DMS79 (cell line): ENCODE data around the gene SENP7.
"Not testable (repeated sequence)": the region's sequence is repeated elsewhere in the genome, so short reads cannot be mapped to it uniquely, and the experiment has no call there.

Source experiments
- DNase-seq: peaks from one replicate; lab custom pipeline; 2025; lab: John Stamatoyannopoulos, UW

The SENP7 gene

DNA sequence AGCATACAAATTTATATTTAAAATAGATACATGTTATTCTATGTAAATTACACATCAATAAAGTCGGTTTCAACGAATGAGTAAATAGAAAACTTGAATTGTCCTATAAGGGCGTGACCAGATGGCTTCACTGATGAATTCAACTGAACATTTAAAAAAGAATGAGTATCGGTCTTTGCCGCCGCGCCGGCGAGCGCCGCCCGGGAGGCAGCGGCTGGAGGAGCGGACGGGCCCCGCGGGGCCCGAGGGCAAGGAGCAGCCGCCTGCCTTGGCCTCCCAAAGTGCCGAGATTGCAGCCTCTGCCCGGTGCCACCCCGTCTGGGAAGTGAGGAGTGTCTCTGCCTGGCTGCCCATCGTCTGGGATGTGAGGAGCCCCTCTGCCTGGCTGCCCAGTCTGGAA, 74.4 kb downstream of the SENP7 start:
- not testable (repeated sequence) for DNase-seq

GRCh38 chr3:101433652-101434051, 79.4 kb downstream of the SENP7 start:
- no peak for DNase-seq

GRCh38 chr3:101423984-101424888, 88.8 kb downstream of the SENP7 start:
- DNase-seq: no peak

- no peak for DNase-seq
Observed at GRCh38 chr3:101418851-101419250, 94.2 kb downstream of the SENP7 start.

GRCh38 chr3:101414121-101414520, 98.9 kb downstream of the SENP7 start:
- peak; percentile 9 for DNase-seq

DNA sequence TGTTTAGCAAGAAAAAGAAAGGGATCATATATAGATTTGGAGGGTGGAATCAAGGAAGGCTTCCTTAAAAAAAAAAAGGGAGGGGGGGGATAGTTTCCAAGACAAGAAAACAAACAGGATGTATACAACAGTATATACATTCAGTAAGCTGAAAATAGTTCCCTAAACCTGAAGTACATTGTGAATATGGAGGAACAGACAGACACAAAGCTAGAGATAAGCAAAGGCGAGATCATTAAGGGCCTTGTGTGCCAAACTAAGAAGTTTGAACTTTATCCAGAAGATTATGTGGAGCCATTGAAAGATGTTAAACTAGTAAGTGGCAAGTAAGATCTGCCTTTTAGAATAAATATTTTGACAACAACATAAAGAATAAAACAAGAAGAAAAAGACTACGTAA, 99.4 kb downstream of the SENP7 start:
- no peak for DNase-seq

DNA sequence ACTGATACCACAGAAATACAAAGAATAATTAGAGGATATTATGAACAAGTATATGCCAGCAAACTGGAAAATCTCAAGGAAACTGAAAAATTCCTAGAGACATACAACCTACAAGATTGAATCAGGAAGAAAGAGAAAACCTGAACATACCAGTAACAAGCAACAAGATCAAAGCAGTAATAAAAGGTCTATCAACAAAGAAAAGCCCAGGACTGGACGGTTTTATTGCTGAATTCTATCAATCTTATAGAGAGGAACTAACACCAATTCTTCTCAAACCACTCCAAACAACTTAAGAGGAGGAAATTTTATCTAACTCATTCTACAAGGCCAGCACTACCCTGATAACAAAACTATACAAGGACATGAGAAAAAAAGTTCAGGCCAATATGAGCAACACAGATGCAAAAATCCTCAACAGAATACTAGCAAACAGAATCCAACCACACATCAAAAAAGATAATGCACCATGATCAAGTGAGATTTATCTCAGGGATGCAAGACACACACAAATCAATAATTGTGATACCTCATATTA, 121.5 kb downstream of the SENP7 start:
- DNase-seq: no peak

DNA sequence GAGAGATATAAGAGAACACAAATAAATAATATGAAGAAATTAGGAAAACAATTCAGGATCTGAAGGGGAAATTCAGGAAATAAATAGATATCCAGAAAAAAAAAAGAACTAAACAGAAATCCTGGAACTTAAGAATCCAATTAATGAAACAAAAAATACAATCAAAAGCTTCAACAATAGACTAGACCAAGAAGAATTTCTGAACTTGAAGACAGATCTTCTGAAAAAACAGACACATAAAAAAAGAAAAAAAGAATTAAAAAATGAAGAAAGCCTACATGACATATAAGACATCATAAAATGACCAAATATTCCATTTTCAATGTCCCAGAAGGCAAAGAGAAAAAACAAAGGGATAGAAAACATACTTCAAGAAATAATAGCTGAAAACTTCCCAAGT, 124.3 kb downstream of the SENP7 start:
- DNase-seq: no peak

- no peak for DNase-seq
Observed at GRCh38 chr3:101387351-101387750, 125.7 kb downstream of the SENP7 start.

DNA sequence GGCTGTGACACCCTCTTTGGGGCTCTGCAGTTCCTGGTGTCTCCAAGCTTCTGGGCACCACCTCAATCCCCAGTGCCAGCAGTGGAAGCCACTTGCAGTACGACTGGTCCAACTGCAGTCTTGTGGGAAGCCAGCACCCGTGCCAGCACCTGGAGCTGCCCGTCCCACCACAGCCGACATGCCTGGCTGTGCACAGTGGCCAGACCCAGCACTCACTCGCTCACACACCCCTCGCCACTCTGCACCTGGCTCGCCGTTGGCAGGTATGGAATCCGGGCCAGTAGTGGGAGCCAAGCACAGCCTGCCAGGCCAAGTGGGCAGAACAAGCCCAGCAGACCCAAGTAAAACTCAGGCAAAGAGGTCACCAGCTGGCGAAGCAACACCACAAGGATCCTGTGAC, 128.6 kb downstream of the SENP7 start:
- no peak for DNase-seq

DNA sequence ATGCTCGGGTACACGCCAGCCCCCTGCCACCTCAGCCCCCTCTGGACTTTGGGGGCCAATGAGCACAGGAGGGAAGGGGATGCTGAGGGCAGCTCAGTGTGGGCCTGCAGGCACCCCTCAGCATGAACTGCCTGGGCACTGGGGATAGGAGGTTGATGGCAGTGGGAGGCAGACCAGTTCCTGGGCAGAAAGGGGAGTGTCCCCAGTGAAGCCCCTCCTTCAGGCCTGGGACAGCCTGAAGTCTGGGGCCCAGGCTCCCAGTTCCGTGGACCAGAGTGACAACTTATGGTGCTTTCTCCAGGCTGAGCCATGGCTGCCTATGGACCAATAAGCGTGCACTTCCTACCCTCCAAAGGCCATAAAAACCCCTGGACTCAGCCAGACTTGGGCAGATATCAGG, 129.4 kb downstream of the SENP7 start:
- DNase-seq: no peak

DNA sequence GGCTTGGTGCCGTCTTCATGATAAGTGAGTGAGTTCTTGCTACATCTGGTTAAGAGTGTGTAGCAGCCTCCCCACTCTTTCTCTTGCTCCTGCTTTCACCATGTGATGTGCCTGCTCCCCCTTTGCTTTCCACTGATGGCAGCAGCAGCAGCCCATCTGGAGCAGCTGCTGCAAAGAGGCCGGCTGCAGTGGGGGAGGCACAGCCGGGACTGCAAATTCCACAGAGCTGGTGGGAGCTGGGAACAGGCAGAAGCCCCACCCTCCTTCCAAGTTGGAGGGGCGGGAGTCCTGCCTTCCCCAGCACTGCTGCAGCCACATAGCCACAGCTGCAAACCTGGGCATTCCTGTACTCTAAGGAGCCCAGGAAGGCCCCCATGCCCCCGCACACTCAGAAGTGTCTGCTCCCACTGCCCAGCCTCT, 129.8 kb downstream of the SENP7 start:
- DNase-seq: no peak

DNA sequence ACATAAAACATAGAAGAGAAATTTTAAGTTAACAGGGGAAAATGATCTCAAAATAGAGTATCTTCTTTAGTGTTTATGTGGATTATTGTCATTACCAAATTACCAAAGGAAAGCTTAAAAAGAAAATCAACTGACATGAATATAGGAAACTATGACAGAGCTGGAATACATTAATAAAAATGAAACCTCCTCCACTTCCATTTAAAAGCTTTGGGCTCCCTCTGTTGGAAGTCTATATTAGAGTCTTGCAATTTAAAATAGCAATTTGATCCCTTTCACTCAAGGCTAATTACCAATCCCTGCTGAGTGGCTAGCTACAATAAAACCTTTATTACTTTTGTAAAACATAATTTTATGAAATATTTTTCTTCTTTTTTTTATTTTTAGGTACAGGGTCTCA, 131.2 kb downstream of the SENP7 start:
- no peak for DNase-seq

- DNase-seq: no peak
Observed at GRCh38 chr3:101379658-101380376, 133.2 kb downstream of the SENP7 start.

DNA sequence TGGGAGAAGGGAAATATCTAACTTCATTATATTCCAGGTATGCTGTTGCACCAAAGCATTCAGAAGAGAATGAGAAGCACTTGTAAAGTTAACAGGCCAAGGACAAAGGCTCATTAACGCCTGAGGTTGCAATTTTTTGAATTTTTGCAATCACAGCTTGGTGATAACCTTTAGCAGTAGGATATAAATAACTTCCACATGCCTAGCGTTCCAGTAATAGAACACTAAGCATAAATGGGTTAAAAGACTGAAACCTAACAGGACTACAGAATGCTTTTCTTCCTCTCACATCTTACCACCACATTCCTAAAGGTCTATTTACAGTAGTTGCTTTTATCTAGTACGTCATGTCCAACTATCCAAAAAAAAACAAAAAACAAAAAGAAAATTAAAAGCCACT, 135.2 kb downstream of the SENP7 start:
- DNase-seq: no peak

DNA sequence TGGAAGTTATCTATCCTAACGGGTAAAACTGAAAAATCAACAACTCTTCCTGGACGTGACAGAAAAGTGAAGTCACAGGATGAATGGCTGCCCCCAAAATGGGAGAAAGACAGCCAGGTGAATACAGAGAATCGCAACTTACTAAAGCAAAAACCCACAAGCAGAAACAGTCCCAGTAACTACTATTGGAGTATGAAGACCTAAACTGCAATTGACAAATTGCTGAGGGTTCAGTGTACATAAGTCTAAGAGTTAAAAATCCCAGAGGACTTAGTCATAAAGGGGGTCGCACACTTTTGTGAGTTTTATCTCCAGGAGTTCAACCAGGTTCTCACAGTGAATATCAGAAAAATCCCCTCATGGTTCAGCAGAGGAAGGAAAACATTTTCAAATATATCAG, 135.8 kb downstream of the SENP7 start:
- no peak for DNase-seq

GRCh38 chr3:101375586-101375985, 137.4 kb downstream of the SENP7 start:
- DNase-seq: no peak

DNA sequence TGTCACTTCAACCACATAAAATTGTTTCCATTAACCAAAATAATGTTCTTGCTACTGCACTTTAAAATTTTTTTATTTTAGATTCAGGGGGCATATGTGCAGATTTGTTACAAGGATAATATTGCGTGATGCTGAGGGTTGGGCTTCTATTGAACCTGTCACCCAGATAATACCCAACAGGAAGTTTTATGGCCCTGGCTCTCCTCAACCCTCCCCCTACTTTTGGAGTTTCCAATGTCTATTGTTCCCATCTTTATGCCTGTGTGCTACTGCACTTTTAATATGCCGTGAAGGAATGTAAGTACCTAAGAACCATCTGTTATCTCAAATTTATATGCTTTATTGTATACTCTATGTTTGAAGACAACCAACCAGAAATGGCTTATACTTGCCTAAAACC, 150.6 kb downstream of the SENP7 start:
- no peak for DNase-seq

DNA sequence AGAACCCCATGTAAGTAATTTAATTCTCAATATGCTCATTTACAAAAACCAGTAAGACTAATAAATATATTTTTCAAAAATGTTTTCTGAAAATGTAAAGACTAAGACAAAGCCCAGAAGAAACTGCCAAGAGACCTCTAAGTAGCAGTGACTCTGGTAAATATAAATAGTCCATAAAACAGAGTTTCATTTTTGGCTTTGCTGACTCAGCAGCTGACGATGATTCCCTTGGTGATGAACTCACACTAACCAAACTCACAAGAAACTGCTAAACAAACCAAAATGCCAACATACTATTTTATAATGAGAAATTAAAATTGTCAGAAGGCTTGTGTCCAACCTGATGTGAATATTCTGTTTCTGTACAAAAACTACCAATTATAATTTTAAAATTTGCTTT, 161.2 kb downstream of the SENP7 start:
- no peak for DNase-seq

DNA sequence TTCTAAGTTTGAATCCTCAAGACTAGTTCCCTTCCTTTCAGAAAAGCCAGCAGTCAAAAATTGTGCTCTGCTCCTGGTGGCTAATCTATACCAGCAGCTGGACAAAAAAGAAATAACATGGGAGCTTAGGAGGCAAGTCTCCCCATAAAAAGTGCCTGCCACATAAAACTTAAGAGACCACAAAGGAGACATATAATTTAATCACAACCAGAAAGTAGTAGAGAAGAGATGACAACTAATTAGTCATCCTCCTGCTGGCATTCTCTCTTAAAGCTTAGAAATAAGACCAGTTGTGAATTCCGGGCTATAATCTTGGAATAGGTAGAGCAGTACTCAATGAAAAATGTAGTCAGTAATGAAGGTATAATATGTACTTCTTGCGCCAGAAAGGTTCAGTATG, 172.4 kb downstream of the SENP7 start:
- no peak for DNase-seq

GRCh38 chr3:101333883-101334282, 179.1 kb downstream of the SENP7 start:
- DNase-seq: no peak

DNA sequence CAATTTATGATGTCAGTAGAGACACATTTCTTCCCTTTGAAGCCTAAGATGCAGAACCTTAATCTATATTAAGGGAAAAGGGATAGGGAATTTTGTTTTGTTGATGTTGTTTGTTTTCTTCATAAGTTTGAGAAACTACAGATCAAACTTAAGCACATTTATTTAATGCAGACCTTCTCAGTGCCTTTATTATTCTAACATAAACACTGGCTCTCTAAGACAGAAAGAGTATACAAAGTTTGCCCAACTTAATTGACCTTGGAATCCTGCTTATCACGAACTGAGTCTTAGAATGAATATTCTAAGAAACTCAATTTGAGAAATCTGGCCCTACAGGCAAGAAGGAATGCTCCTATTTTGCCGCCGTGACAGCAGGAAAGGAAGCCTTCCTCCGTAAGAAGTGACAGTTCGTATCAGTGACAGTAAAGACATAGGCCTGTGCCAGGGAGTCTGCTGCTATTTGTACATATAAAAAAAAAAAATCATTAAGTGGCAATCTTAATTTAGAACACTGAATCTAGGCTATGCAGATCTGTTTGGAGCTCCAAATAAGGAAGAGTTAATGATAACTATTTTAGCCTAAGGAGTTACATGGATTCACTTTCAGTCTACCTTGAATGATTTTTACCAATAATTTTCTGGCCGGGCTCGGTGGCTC, 183.9 kb downstream of the SENP7 start:
- no peak for DNase-seq
